ENCODE data around the gene EPO. TPM values are rescaled to one million over a fixed set of nuclear protein-coding genes. Genes with fewer than 3 reads are reported as not detected.

EPO gene
- total RNA-seq, 1 donor, result not detected

DNA sequence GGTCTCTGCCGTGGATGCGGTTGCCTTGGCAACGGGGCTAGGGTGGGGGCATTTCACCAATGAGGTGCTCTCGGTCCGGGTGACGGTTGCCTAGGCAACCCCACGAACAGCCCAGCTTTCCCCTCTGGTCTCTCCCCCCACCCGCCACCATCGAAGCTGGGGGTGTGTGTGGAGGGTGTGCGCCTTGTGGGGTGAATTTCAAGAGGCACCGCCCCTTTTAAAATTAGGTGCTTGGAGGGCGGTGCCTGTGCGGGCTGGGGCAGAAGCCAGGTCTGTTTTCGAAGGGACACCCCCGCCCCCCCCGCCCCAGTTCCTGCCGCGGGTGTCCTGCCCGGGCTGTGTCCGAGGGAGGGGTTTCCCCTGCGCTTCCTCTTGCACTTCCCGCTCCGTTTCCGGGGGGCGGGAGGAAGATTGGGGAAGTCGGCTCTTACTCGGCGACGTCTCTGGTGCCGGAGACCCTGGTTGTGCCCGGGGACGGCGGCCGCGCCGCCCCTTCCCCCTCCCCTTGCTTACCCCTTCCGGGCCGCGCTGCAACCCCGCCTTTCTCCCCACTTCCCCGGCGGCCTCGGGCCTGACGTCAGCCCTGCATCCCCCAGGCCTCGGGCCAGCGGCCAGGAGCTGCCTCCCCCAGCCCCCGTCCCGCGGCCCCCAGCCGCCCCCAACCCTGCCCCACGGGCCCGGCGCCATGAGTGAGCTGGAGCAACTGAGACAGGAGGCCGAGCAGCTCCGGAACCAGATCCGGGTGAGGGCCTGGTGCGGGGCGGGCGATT lies 44.5 kb upstream of the EPO start:
- TF ChIP-seq, protein P1, sequence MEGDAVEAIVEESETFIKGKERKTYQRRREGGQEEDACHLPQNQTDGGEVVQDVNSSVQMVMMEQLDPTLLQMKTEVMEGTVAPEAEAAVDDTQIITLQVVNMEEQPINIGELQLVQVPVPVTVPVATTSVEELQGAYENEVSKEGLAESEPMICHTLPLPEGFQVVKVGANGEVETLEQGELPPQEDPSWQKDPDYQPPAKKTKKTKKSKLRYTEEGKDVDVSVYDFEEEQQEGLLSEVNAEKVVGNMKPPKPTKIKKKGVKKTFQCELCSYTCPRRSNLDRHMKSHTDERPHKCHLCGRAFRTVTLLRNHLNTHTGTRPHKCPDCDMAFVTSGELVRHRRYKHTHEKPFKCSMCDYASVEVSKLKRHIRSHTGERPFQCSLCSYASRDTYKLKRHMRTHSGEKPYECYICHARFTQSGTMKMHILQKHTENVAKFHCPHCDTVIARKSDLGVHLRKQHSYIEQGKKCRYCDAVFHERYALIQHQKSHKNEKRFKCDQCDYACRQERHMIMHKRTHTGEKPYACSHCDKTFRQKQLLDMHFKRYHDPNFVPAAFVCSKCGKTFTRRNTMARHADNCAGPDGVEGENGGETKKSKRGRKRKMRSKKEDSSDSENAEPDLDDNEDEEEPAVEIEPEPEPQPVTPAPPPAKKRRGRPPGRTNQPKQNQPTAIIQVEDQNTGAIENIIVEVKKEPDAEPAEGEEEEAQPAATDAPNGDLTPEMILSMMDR (IDR thresholded peaks at IDR 0.05; ENCODE audit: insufficient read depth, low read depth, low read length), result no peak
- peak; percentile 59 for DNase-seq (ENCODE audit: low read depth)
- H3K4me3 ChIP-seq (ENCODE audit: low read depth, low read length), result peak overlapping the region; percentile 95

DNA sequence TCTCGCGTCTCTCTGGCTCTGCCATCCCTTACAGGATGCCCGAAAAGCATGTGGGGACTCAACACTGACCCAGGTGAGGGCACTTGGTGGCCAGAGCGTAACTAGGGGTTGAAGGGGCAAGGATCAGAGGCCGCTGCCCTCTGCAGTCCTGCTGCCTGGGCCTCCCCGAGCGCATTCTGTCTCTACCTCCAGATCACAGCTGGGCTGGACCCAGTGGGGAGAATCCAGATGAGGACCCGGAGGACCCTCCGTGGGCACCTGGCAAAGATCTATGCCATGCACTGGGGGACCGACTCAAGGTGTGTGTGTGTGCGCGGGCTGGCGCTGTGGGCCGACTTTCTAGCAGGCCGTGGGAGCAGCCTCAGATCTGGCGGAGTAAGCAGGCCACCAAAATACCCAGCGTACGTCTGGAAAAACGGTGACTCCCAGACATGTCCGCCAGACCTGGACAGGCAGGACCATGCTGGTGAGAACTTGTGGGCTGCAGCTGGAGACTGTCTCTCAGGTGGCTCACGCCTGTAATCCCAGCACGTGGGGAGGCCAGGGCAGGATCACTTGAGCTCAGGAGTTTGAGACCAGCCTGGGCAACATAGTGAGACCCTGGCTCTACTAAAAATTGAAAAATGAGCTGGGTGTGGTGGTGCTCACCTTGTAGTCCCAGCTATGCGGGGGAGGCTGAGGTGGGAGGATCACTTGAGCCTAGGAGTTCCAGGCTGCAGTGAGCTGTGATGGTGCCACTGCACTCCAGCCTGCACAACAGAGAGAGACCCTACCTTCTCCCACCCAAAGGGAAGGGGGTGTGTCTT lies 43.6 kb upstream of the EPO start:
- peak overlapping the region; percentile 95 for H3K4me3 ChIP-seq (ENCODE audit: low read depth, low read length)
- TF ChIP-seq, protein P1 (IDR thresholded peaks at IDR 0.05; ENCODE audit: insufficient read depth, low read depth, low read length), result no peak
- DNase-seq (ENCODE audit: low read depth), result no peak

DNA sequence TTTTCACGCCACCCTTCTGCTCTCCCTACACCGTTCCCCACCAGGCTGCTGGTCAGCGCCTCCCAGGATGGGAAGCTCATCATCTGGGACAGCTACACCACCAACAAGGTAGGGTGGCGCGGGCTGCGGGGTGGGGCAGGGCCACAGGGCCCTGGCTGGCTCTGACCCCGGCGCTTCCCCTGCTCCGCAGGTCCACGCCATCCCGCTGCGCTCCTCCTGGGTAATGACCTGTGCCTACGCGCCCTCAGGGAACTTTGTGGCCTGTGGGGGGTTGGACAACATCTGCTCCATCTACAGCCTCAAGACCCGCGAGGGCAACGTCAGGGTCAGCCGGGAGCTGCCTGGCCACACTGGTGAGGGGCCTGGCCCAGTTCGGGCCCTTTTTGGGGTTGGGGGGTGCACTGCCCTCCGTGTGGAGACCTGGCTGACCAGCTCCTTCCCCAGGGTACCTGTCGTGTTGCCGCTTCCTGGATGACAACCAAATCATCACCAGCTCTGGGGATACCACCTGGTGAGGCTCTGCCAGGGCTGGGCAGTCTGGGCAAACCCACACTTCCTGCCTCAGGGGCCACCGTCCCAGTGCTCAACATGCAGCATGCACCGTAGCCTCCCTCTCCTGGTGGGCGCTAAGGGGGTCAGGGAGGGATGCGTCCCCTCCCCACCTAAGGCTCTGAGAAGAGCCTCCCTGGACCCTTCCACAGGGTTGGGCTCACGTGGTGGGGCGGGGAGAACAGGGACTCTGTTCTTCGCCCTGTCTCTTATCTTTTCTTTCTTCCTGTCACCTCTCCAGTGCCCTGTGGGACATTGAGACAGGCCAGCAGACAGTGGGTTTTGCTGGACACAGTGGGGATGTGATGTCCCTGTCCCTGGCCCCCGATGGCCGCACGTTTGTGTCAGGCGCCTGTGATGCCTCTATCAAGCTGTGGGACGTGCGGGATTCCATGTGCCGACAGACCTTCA lies 42.7 kb upstream of the EPO start:
- TF ChIP-seq, protein P1 (IDR thresholded peaks at IDR 0.05; ENCODE audit: insufficient read depth, low read depth, low read length), result no peak

DNA sequence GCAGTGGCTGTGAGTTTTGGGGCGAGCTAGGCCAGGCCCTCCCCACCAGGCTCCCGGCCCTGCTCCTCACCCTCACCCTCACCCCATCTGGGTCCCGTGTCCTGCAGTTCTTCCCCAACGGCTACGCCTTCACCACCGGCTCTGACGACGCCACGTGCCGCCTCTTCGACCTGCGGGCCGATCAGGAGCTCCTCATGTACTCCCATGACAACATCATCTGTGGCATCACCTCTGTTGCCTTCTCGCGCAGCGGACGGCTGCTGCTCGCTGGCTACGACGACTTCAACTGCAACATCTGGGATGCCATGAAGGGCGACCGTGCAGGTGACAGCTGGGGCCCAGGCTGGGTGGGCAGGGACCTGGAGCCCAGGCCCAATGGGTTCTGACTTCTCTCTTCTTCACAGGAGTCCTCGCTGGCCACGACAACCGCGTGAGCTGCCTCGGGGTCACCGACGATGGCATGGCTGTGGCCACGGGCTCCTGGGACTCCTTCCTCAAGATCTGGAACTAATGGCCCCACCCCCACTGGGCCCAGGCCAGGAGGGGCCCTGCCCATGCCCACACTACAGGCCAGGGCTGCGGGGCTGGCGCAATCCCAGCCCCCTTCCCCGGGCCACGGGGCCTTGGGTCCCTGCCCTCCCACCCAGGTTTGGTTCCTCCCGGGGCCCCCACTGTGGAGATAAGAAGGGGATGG lies 41.8 kb upstream of the EPO start:
- no peak overlapping the region for H3K4me3 ChIP-seq (ENCODE audit: low read depth, low read length)
- DNase-seq (ENCODE audit: low read depth), result no peak
- TF ChIP-seq, protein P1 (IDR thresholded peaks at IDR 0.05; ENCODE audit: insufficient read depth, low read depth, low read length), result no peak

More for the DNA sequence above, 42.7 kb upstream of the EPO start:
- DNase-seq (ENCODE audit: low read depth), result no peak
- no peak overlapping the region for H3K4me3 ChIP-seq (ENCODE audit: low read depth, low read length)

DNA sequence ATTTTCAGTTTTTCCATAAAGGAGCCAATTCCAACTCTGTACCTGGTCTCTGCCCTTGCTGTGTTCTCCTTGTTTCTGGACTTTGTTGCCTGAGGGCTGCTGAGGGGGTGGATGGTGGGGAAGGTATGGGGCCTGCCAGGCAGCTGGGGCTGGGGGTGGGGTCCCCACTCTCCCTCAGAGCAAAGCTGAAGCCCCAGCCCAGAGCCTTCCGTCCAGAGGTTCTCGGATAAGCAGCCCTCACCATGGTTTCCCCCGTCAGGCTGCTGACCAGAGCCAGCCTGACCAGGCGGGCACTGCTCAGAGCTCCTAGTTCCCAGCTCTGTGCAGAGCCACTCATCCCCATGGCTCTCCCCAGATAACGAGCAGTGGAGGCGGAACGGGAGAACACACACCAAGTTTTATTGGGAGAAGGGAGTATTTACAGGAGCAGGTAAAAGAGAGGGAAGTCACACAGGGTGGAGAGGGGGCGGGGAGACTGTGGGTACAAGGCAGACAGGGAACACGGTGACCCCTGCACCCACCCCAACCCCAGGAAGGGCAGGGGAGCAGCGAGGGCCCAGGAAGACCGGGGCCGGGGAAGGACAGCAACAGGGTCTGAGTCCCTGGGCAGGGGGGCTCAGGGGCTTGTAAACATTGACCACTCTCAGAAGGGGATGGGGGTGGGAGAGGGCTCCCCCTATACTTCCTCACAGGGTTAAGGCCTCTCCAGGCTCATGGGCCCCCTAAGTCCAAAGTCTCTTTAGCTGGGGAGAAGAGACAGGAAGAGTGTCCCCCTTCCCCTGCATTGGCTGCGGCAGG lies 40.9 kb upstream of the EPO start:
- DNase-seq (ENCODE audit: low read depth), result no peak
- no peak overlapping the region for H3K4me3 ChIP-seq (ENCODE audit: low read depth, low read length)
- TF ChIP-seq, protein P1 (IDR thresholded peaks at IDR 0.05; ENCODE audit: insufficient read depth, low read depth, low read length), result no peak

All from fibroblast of villous mesenchyme (primary cell).